Measurements from ENCODE around the gene CX3CR1.
"Not testable (repeated sequence)": the region's sequence is repeated elsewhere in the genome, so short reads cannot be mapped to it uniquely, and the experiment has no call there.

The CX3CR1 gene

GRCh38 chr3:39279745-39280517, at the start of gene CX3CR1:
Gene CX3CR1 (minus strand): TSS chr3:39280036. CDS start chr3:39266509, 13,527 bp downstream.
- DNase-seq = no peak

- no peak for DNase-seq
Observed at GRCh38 chr3:39329493-39329892, 49.7 kb upstream of the CX3CR1 start, which contains the start of gene CCR8. Gene CCR8 (plus strand): TSS chr3:39329709. CDS start chr3:39332332, 2,623 bp downstream.

GRCh38 chr3:39327746-39328349, 48.0 kb upstream of the CX3CR1 start:
- no peak for DNase-seq

GRCh38 chr3:39327053-39327745, 47.4 kb upstream of the CX3CR1 start:
- no peak for DNase-seq

- DNase-seq = no peak
Observed at GRCh38 chr3:39325236-39325635, 45.4 kb upstream of the CX3CR1 start.

GRCh38 chr3:39323494-39323893, 43.7 kb upstream of the CX3CR1 start:
- DNase-seq = no peak

GRCh38 chr3:39322936-39323335, 43.1 kb upstream of the CX3CR1 start:
- no peak for DNase-seq

- not testable (repeated sequence) for DNase-seq
Observed at GRCh38 chr3:39322209-39322715, 42.4 kb upstream of the CX3CR1 start.

- DNase-seq = not testable (repeated sequence)
Observed at GRCh38 chr3:39321574-39321983, 41.7 kb upstream of the CX3CR1 start.

- DNase-seq = no peak
Observed at GRCh38 chr3:39319249-39319648, 39.4 kb upstream of the CX3CR1 start.

GRCh38 chr3:39318301-39318700, 38.5 kb upstream of the CX3CR1 start:
- DNase-seq = no peak

- DNase-seq = no peak
Observed at GRCh38 chr3:39317571-39318169, 37.8 kb upstream of the CX3CR1 start.

- DNase-seq = no peak
Observed at GRCh38 chr3:39315420-39315819, 35.6 kb upstream of the CX3CR1 start.

- DNase-seq = no peak
Observed at GRCh38 chr3:39313289-39313688, 33.5 kb upstream of the CX3CR1 start.

- DNase-seq = no peak
Observed at GRCh38 chr3:39302178-39302577, 22.3 kb upstream of the CX3CR1 start.

- DNase-seq = no peak
Observed at GRCh38 chr3:39299279-39299678, 19.4 kb upstream of the CX3CR1 start.

- no peak for DNase-seq
Observed at GRCh38 chr3:39296197-39297077, 16.6 kb upstream of the CX3CR1 start.

GRCh38 chr3:39295184-39295775, 15.4 kb upstream of the CX3CR1 start:
- DNase-seq = no peak

GRCh38 chr3:39294446-39295183, 14.8 kb upstream of the CX3CR1 start:
- DNase-seq = peak; percentile 55

- no peak for DNase-seq
Observed at GRCh38 chr3:39292961-39293360, 13.1 kb upstream of the CX3CR1 start.

GRCh38 chr3:39291903-39292329, 12.1 kb upstream of the CX3CR1 start:
- DNase-seq = peak; percentile 81
